HFF-Myc (cell line): ENCODE measurements around the gene ZNF784.

Experiments
- DNase-seq: peaks from one replicate; pipeline ENCODE4 v3.0.0-alpha.2; 2011; ENCODE audit warnings: low read depth; ENCODE audit errors: extremely low read depth
- H3K4me3 ChIP-seq: replicated peaks from 2 replicates; pipeline ENCODE4 v1.5.1; 2011; ENCODE audit warnings: low read depth, mild to moderate bottlenecking, control low read depth, low read length
- TF ChIP-seq, protein P1 (sequence below): IDR thresholded peaks from 2 replicates; pipeline ENCODE4 v1.5.1; 2012; ENCODE audit warnings: mild to moderate bottlenecking, low read depth, low read length, control low read depth; ENCODE audit errors: missing control alignments

Gene ZNF784

DNA sequence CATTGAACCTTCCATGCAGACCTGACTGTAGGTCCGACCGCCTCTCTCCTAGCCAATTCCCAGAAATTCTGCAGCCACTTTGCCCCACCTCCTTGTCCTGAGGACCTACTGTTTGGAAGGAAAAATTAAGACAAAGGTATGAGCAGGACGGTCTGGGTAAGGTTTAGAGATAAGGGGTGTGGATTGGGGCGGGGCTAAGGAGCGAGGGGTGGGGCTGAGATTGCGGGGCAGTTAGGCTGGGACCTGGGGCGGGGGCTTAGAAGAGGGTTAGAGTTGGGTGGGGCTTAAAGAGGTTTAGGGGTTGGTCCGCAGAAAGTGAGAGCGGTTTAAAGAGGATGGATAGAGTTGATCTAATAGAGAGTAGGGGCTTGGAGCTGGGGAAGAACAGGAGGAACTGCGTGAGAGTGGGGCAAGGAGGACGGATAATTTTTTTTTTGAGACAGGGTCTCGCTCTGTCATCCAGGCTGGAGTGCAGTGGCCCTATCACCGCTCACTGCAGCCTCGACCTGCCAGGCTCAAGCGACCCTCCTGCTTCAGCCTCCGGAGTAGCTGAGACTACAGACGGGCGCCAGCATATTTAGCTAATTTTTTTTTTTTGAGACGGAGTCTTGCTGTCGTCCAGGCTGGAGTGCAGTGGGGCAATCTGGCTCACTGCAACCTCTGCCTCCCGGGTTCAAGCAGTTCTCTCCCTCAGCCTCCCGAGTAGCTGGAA lies 20.6 kb downstream of the ZNF784 start:
- DNase-seq, result no peak

DNA sequence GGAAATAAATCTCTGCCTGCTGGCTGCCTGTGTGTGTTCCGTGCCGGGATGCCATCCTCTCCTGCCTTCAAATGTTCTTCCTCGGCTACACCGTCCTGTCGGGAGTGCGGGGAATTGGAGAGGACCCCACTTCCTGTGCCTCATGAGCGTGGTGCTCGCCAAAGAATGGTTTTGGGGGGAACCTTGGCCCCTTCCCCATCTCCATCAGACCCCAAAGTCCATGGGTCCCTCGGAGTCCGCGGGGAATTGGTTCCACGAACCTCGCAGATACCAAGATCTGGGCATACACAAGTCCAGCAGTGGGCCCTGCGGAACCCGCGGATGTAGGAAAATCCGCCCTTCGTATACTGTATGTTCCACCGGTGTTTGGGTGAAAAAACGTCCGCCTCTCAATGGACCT lies 21.3 kb downstream of the ZNF784 start:
- H3K4me3 ChIP-seq, result no peak overlapping the region
- TF ChIP-seq, protein P1, sequence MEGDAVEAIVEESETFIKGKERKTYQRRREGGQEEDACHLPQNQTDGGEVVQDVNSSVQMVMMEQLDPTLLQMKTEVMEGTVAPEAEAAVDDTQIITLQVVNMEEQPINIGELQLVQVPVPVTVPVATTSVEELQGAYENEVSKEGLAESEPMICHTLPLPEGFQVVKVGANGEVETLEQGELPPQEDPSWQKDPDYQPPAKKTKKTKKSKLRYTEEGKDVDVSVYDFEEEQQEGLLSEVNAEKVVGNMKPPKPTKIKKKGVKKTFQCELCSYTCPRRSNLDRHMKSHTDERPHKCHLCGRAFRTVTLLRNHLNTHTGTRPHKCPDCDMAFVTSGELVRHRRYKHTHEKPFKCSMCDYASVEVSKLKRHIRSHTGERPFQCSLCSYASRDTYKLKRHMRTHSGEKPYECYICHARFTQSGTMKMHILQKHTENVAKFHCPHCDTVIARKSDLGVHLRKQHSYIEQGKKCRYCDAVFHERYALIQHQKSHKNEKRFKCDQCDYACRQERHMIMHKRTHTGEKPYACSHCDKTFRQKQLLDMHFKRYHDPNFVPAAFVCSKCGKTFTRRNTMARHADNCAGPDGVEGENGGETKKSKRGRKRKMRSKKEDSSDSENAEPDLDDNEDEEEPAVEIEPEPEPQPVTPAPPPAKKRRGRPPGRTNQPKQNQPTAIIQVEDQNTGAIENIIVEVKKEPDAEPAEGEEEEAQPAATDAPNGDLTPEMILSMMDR, result no peak
- DNase-seq, result no peak

More for the DNA sequence above, 20.6 kb downstream of the ZNF784 start:
- TF ChIP-seq, protein P1, result no peak
- H3K4me3 ChIP-seq, result peak overlapping the region; percentile 46; the same call in 1 of the 2 replicates

DNA sequence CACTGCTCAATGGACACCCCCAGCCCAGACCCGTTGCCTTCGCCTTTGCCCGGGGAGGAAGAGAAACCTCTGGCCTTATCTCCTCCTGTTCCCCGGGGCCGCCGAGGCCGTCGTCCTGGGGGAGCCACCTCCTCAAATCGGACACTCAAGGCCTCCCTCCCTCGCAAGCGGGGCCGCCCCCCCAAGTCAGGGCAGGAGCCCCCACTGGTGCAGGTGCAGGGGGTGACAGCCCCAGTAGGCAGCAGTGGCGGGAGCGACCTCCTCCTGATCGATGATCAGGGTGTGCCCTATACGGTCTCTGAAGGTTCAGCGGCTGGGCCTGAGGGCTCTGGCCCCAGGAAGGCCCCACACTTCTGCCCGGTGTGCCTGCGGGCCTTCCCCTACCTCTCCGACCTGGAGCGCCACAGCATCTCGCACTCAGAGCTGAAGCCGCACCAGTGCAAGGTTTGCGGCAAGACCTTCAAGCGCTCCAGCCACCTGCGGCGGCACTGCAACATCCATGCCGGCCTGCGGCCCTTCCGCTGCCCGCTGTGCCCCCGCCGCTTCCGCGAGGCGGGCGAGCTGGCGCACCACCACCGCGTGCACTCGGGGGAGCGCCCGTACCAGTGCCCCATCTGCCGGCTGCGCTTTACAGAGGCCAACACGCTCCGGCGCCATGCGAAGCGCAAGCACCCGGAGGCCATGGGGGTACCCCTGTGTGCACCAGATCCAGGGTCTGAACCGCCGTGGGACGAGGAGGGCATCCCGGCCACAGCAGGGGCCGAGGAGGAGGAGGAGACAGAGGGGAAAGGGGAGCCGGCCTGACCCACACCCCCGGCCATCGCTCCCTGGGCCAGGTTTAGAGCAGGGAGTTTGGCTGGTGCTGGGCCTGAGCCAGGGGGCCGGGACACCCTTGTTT lies 22.0 kb downstream of the ZNF784 start:
- TF ChIP-seq, protein P1, result no peak
- H3K4me3 ChIP-seq, result no peak overlapping the region
- no peak for DNase-seq

DNA sequence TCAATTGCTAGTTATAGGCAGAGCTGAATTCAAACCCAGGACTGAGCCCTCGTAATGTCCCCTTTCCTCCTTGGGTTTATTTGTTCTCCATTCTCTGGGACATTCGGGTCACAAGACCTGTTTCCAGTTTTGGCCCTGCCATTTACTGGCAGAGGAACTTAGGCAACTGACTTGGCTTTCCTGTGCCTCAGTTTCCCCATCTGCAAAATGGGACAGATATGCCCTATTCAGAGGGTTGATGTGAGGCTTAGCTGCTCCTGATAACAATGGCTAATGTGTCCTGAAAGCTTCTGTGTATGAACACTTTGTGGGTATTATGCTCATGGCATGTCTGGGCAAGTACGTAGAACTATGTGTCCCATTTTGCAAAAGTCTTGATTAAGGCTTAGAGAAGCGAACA lies 23.3 kb downstream of the ZNF784 start:
- TF ChIP-seq, protein P1, result no peak
- peak overlapping the region; percentile 80 for H3K4me3 ChIP-seq
- no peak for DNase-seq

DNA sequence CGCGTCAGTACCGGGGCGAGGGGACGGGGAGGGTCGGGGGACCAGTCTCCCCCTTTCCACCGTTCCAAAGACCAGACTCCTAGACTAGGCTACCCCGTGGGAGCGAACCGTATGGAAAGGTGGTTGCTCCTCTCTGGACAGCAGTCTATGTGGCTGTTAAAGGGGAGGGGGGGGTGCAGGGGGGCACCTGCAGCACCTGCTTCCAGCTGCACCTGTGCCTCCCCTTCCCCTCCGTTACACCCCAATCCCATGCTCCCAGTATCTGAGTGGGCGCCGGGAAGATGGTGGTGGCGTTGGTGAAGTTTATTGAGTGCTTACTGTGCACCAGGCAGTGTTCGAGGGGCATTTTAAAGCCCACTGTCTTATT lies 23.7 kb downstream of the ZNF784 start:
- H3K4me3 ChIP-seq, result peak overlapping the region; percentile 80
- DNase-seq, result no peak
- TF ChIP-seq, protein P1, result no peak

DNA sequence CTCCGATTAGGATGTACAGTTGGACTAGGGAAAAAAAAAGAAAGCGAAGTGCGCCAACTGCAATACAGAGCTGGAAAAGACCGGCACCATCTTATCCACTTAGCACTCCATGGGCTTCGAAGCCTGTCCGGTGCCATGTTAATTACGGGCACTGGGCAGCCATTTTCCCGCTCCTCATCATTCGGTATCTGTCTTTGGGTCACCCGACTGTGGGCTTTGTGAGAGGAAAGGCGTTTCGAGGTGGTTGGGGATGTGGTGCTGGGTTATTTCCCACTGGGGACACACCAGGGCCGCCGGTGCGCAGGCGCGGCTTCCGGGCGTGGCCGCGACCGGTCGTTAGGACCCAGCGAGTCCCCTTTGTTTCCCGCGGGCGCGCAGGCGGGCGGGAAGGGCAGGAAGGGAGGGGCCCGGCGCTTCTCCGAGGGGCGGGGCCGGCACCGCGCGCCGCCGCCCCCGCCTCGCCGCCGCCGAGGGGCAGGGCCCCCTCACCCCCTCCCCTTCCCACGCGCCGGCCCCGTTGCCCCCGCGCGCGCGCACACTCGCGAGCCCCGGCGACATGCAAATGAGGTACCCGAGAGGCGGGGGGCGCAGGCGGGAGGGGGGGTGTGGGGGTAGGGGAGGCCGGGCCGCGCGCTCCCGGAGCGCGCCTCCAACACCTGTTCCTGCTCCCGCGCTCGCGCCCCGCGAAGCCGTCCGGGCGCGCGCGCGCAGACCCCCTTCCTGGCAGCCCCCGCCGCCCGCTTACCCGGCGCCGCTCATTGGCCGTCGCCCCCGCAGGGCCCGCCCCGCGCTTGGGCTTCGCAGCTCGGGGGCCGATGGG lies 24.3 kb downstream of the ZNF784 start, which contains the start of gene ZNF524:
Gene ZNF524, plus strand, starts transcription at position 447 of the 820 bp plus-strand sequence. CDS start 1,825 bp downstream, outside the sequence.
- H3K4me3 ChIP-seq, result peak within 1 kb of the TSS; percentile 80
- TF ChIP-seq, protein P1, result no peak
- DNase-seq, result peak; percentile 63
